Measurements from ENCODE around the gene EFNA5. TPM values are rescaled to one million over a fixed set of nuclear protein-coding genes. Genes with fewer than 3 reads are reported as not detected.

EFNA5 gene
- total RNA-seq, 4 donors from 2014 or later: 6.8 to 17.9 (median 11.5) TPM

DNA sequence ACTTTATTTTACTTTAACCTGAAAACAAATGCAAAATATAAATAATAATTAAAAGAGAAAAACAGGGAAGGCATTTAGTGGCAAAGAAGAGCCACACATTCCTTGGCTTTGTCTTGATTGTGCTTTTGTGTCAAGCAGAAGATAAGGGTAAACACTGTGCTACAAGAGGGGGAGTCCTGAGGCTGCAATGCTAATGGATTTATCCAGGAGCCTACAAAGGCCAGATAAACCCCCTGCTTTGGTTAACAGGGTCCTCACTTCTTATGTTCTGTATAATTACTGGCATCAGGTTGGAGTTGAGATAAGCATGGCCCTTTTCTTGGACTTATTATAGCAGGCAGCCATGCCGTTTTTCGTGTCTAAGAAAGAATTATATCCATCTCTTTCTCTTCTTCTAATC lies 302.8 kb downstream of the EFNA5 start:
- H3K27ac ChIP-seq: no peak overlapping the region
- no peaks in the 10 kb centered on the region for H3K27me3 ChIP-seq
- H3K4me3 ChIP-seq: no peak overlapping the region
- H3K4me1 ChIP-seq: peaks cover 0 to 25% (median 0%) of the 10 kb centered on the region in 3 donors
- TF ChIP-seq, protein P1, sequence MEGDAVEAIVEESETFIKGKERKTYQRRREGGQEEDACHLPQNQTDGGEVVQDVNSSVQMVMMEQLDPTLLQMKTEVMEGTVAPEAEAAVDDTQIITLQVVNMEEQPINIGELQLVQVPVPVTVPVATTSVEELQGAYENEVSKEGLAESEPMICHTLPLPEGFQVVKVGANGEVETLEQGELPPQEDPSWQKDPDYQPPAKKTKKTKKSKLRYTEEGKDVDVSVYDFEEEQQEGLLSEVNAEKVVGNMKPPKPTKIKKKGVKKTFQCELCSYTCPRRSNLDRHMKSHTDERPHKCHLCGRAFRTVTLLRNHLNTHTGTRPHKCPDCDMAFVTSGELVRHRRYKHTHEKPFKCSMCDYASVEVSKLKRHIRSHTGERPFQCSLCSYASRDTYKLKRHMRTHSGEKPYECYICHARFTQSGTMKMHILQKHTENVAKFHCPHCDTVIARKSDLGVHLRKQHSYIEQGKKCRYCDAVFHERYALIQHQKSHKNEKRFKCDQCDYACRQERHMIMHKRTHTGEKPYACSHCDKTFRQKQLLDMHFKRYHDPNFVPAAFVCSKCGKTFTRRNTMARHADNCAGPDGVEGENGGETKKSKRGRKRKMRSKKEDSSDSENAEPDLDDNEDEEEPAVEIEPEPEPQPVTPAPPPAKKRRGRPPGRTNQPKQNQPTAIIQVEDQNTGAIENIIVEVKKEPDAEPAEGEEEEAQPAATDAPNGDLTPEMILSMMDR (IDR thresholded peaks at IDR 0.05): no peak
- TF ChIP-seq POLR2A (IDR thresholded peaks at IDR 0.05): no peak
- no peak for DNase-seq
- no peaks in the 10 kb centered on the region for H3K36me3 ChIP-seq
- H3K9me3 ChIP-seq: no peaks in the 10 kb centered on the region
- intact Hi-C loops (cut with DNase I): no loop called here
- 84 to 86% methylated on average over 2 of the region's 2 CpGs for WGBS, 2 donors

DNA sequence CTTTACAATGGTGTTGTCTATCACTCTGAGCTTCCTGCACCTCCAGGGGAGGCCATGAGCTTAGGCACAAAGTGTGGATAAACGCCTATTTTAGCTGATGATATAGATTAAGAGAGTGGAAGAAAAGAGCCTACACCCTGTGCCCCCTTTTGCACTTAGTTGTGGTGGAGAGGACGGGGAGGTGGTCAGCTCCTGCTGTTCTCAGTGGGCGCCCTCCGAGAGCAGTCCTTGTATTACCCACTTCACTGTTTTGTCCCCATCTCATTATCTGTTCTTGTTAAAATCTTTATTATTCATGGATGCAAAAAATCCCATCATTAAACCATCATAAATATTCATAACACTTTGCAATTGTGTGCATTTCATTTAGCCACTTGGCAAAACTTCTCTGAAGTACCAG lies 303.3 kb downstream of the EFNA5 start:
- TF ChIP-seq, protein P1 (IDR thresholded peaks at IDR 0.05): no peak
- TF ChIP-seq POLR2A (IDR thresholded peaks at IDR 0.05): no peak
- no peak overlapping the region for H3K4me3 ChIP-seq
- no peak overlapping the region for H3K27ac ChIP-seq
- H3K36me3 ChIP-seq: no peaks in the 10 kb centered on the region
- WGBS, 2 donors: 94 to 95% methylated on average over 4 of the region's 4 CpGs
- peaks cover 0 to 27% (median 0%) of the 10 kb centered on the region in 3 donors for H3K4me1 ChIP-seq
- H3K27me3 ChIP-seq: no peaks in the 10 kb centered on the region
- H3K9me3 ChIP-seq: no peaks in the 10 kb centered on the region
- intact Hi-C loops (cut with DNase I): no loop called here
- no peak for DNase-seq

DNA sequence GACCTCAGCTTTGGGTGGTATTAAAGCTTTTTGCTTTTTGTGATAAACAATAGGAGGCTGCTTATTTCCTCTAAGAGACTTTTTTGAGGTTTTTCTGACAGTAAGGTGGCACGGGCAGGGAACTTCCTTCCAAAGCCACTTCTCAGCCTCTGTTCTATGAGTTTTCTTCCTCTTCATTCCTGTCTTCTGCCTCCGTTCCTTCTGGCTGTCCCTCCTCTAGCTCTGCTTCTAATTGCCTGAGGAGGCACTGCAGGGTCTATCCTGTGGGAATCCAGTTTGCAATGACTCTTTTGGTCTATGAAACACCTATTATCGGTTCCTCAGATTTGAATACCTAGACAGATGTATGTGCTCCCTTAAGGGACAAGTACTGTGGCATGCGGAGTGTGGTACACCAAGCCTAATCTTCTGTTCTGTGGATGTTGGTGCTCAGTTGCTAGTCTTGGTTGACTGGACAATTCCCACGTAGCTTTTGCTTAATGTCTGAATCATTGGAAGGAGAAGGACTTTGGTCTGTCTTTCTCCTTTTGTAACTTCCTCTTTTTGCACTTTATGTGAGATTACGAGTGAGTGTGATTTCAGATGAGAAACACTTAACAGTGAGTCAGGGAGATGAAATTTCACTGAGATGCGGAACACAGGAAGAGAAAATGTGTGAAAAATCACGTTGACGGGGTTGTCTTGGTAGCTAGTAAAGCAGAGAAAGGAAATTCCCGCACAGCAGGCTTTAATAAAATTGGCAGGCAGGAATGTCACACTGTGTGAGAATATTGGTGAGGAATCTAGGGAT lies 305.2 kb downstream of the EFNA5 start:
- peaks cover 0 to 22% (median 3%) of the 10 kb centered on the region in 3 donors for H3K4me1 ChIP-seq
- DNase-seq: no peak
- TF ChIP-seq, protein P1 (IDR thresholded peaks at IDR 0.05): no peak
- TF ChIP-seq POLR2A (IDR thresholded peaks at IDR 0.05): no peak
- intact Hi-C loops (cut with DNase I): no loop called here
- H3K9me3 ChIP-seq: no peaks in the 10 kb centered on the region
- no peaks in the 10 kb centered on the region for H3K36me3 ChIP-seq
- H3K4me3 ChIP-seq: no peak overlapping the region
- no peaks in the 10 kb centered on the region for H3K27me3 ChIP-seq
- WGBS, 2 donors: 60 to 75% methylated on average over 10 of the region's 10 CpGs
- H3K27ac ChIP-seq: no peak overlapping the region

DNA sequence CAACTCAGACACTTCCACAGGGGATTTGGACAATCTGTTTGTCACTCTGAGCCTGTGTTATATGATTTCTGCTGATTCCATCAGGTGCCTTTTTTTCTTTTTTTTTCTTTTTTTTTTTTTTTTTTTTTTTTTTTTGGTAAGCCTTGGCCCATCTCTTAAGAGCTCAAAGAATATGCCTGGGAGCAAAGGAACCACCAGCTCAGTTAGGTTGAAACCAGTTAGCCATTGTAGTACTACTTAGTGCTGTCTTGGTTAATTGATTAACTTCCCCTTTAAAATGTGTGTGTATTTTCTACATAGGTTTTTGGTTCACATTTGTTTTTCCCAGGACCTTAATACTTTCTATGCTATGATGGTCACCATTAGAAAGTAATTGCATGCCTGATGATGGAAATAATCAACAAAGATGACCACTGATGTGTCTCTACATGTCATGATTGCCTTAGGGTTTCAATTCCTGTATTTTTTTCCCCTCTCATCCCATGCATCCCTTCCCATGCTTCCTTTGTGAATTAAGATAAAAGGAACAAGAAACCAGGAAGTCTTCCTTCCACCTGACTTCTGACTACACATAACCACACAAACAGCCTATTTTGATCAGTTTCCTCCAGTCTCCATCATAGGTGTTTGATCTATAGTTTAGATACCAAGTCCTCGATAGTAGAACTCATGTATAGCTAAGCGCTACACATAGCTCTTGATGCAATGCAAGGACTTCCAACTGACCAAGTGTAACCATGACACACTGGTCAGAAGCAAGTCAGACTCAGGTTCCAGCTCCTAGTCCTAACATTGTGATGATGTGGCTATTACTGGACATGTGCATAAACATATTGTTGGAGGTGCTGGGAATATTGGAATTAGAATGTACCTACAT lies 306.1 kb downstream of the EFNA5 start:
- Histone ChIP-seq H3K36me3 (no peaks in the 10 kb centered on the region), H3K4me3 (no peak overlapping the region), H3K27ac (no peak overlapping the region), H3K27me3 (no peaks in the 10 kb centered on the region), H3K4me1 (peaks cover 3 to 24% (median 3%) of the 10 kb centered on the region in 3 donors), H3K9me3 (no peaks in the 10 kb centered on the region)
- no peak for TF ChIP-seq POLR2A (IDR thresholded peaks at IDR 0.05)
- TF ChIP-seq, protein P1 (IDR thresholded peaks at IDR 0.05): no peak
- intact Hi-C loops (cut with DNase I): no loop called here
- no peak for DNase-seq
- WGBS, 2 donors: 89 to 100% methylated on average over 2 of the region's 2 CpGs

DNA sequence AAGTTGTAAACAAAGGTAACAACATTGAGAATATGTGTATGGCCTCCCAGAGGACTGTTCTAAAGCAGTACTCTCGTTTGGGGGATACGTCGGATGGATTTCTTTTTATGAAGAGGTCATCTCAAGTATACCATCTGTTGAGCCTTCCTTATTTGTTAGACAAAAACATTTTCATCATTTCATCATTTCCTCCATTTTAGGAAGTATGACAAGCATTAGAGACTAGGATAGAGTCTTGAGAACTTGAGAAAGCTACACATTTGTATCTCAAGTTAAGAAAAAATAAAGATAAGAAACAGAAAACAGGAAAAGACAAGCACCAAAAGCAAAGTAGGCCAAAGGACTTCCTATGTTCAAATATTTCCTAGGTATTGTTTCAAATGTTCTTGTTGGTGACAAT lies 307.0 kb downstream of the EFNA5 start:
- no peak overlapping the region for H3K27ac ChIP-seq
- H3K4me1 ChIP-seq: peaks cover 3 to 26% (median 3%) of the 10 kb centered on the region in 3 donors
- TF ChIP-seq, protein P1 (IDR thresholded peaks at IDR 0.05): no peak
- no peak for TF ChIP-seq POLR2A (IDR thresholded peaks at IDR 0.05)
- no peaks in the 10 kb centered on the region for H3K9me3 ChIP-seq
- no peak for DNase-seq
- no peaks in the 10 kb centered on the region for H3K27me3 ChIP-seq
- no peak overlapping the region for H3K4me3 ChIP-seq
- 90 to 96% methylated on average over 3 of the region's 3 CpGs for WGBS, 2 donors
- intact Hi-C loops (cut with DNase I): no loop called here
- H3K36me3 ChIP-seq: no peaks in the 10 kb centered on the region

All from esophagus squamous epithelium (tissue), 5 donors.